ENCODE measurements around the gene TENM4. TPM values are rescaled to one million over a fixed set of nuclear protein-coding genes. Genes with fewer than 3 reads are reported as not detected.

TENM4 gene
- total RNA-seq, 1 experiment from 2014 or later: 25.0 TPM

- TF ChIP-seq ZNF425 (CRISPR knock-in tag; conservative IDR thresholded peaks at IDR 0.05): no peak
- TF ChIP-seq ZNF232 (CRISPR knock-in tag; IDR thresholded peaks at IDR 0.05): no peak
- no peak for TF ChIP-seq KAT7 (CRISPR knock-in tag; IDR thresholded peaks at IDR 0.05; ENCODE audit: borderline replicate concordance)
- no peak for TF ChIP-seq SMAD4 (CRISPR knock-in tag; IDR thresholded peaks at IDR 0.05)
- no peak for TF ChIP-seq STAT6 (CRISPR knock-in tag; conservative IDR thresholded peaks at IDR 0.05; ENCODE audit: low read depth)
- no peak for TF ChIP-seq PREB (CRISPR knock-in tag; IDR thresholded peaks at IDR 0.05; ENCODE audit: borderline replicate concordance)
These were observed 377.7 kb downstream of the TENM4 start (continued) for GRCh38 chr11:79062814-79063762.

GRCh38 chr11:79060081-79060953, 380.5 kb downstream of the TENM4 start:
- POLR2A ChIA-PET: interaction anchor here (0.6 kb wide), 1 partner anchor 582 kb away, joined by 5 read pairs; no protein-coding TSS in a partner anchor
- TF ChIP-seq AR (CRISPR knock-in tag; IDR thresholded peaks at IDR 0.05): no peak
- no peak for TF ChIP-seq CREB1 (CRISPR knock-in tag; IDR thresholded peaks at IDR 0.05)
- Mint-ChIP-seq H3K4me3 (no peak overlapping the region), H3K27me3 (ENCODE audit: low read depth) (no peaks in the 10 kb centered on the region), H3K4me1 (peaks cover 33% of the 10 kb centered on the region), H3K27ac (no peak overlapping the region), H3K36me3 (no peaks in the 10 kb centered on the region), H3K9me3 (no peaks in the 10 kb centered on the region)
- ATAC-seq: no peak
- no peak for DNase-seq (ENCODE audit: low spot score)
- CTCF ChIA-PET: interaction anchor here (0.6 to 3.9 kb wide), 10 partner anchors 7 to 415 kb away, joined by 3 to 23 read pairs (median 3); no protein-coding TSS in a partner anchor

GRCh38 chr11:79059141-79059540, 381.7 kb downstream of the TENM4 start:
- DNase-seq (ENCODE audit: low spot score): no peak
- no peak overlapping the region for H3K27ac Mint-ChIP-seq
- POLR2A ChIA-PET: no interaction called here
- no peaks in the 10 kb centered on the region for H3K9me3 Mint-ChIP-seq
- CTCF ChIA-PET: interaction anchor here (1.0 to 1.3 kb wide), 3 partner anchors 10 to 41 kb away, joined by 3 to 11 read pairs (median 3); no protein-coding TSS in a partner anchor
- no peak overlapping the region for H3K4me3 Mint-ChIP-seq
- H3K36me3 Mint-ChIP-seq: no peaks in the 10 kb centered on the region
- H3K4me1 Mint-ChIP-seq: peaks cover 33% of the 10 kb centered on the region
- no peak for ATAC-seq
- H3K27me3 Mint-ChIP-seq (ENCODE audit: low read depth): no peaks in the 10 kb centered on the region
- TF ChIP-seq ZNF138 (CRISPR knock-in tag; conservative IDR thresholded peaks at IDR 0.05): no peak
- TF ChIP-seq SP1 (CRISPR knock-in tag; conservative IDR thresholded peaks at IDR 0.05): no peak
- no peak for TF ChIP-seq ZNF532 (CRISPR knock-in tag; IDR thresholded peaks at IDR 0.05; ENCODE audit: borderline replicate concordance)
- no peak for TF ChIP-seq OVOL2 (CRISPR knock-in tag; IDR thresholded peaks at IDR 0.05; ENCODE audit: borderline replicate concordance)
- TF ChIP-seq IRF1 (CRISPR knock-in tag; IDR thresholded peaks at IDR 0.05): no peak
- TF ChIP-seq MAX (CRISPR knock-in tag; IDR thresholded peaks at IDR 0.05): no peak

Data from WTC11 (cell line).